Fibroblast of the aortic adventitia (primary cell): Measurements from ENCODE around the gene SNX32. TPM values are rescaled to one million over a fixed set of nuclear protein-coding genes. Genes with fewer than 3 reads are reported as not detected.

Experiments
- DNase-seq: peaks from one replicate; pipeline ENCODE4 v3.0.0-alpha.2; 2010; ENCODE audit warnings: low read depth
- H3K4me3 ChIP-seq: 2 replicates; pipeline ENCODE4 v1.5.1; 2011; ENCODE audit warnings: low read depth, mild to moderate bottlenecking, control low read depth, low read length, moderate library complexity
- CTCF ChIP-seq: IDR thresholded peaks from 2 replicates; pipeline ENCODE4 v1.5.1; 2011; ENCODE audit warnings: mild to moderate bottlenecking, low read length, control low read depth, inconsistent platforms; ENCODE audit not compliant: insufficient read depth
- total RNA-seq: library from RNA; depleted of rRNA; stranded (reverse); fragments of >200 nt; gene quantifications from 2 replicates; pipeline ENCODE4 v1.2.3, GENCODE V29; 2012; ENCODE audit warnings: low replicate concordance

The SNX32 gene
- total RNA-seq, 1 donor = 1.6 TPM

GRCh38 chr11:65867284-65868071 lies 33.7 kb downstream of the SNX32 start:
- TF ChIP-seq CTCF = no peak
- H3K4me3 ChIP-seq = no peak overlapping the region
- DNase-seq = no peak

GRCh38 chr11:65868076-65868667 lies 34.4 kb downstream of the SNX32 start:
- H3K4me3 ChIP-seq = no peak overlapping the region
- no peak for TF ChIP-seq CTCF
- DNase-seq = no peak

GRCh38 chr11:65868907-65869306 lies 35.1 kb downstream of the SNX32 start:
- H3K4me3 ChIP-seq = no peak overlapping the region
- TF ChIP-seq CTCF = no peak
- DNase-seq = no peak

- no peak for TF ChIP-seq CTCF
- no peak for DNase-seq
- no peak overlapping the region for H3K4me3 ChIP-seq
These were observed 36.0 kb downstream of the SNX32 start for GRCh38 chr11:65869643-65870306.

GRCh38 chr11:65870307-65870658 lies 36.5 kb downstream of the SNX32 start:
- no peak for TF ChIP-seq CTCF
- no peak overlapping the region for H3K4me3 ChIP-seq
- DNase-seq = no peak

GRCh38 chr11:65870706-65871681 lies 37.2 kb downstream of the SNX32 start:
- peak overlapping the region; percentile 67 for H3K4me3 ChIP-seq
- TF ChIP-seq CTCF = no peak
- DNase-seq = no peak
